Measurements from ENCODE around the gene CRIP2. TPM values are rescaled to one million over a fixed set of nuclear protein-coding genes. Genes with fewer than 3 reads are reported as not detected.

The CRIP2 gene
- total and polyA plus RNA-seq, 2 experiments from 2014 or later: 188 to 319 TPM

- H3K27me3 ChIP-seq (replicated peaks; ENCODE audit: insufficient read depth): no peaks in the 10 kb centered on the region
These were observed 7.9 kb upstream of the CRIP2 start for GRCh38 chr14:105466531-105467248.

GRCh38 chr14:105467249-105467941, 7.2 kb upstream of the CRIP2 start:
- WGBS, 2 experiments (ENCODE audit: low coverage in 1 of 2, low lambda C conversion rate in 2 of 2, missing lambda C conversion rate in 2 of 2): 78 to 85% methylated on average over 9 to 20 of the region's 20 CpGs
- Histone ChIP-seq H3K4me2 (ENCODE audit: unreplicated experiment) (no peak overlapping the region), H2AFZ (no peak overlapping the region), H3K9me2 (ENCODE audit: insufficient read depth) (no peaks in the 10 kb centered on the region), H3K4me1 (ENCODE audit: insufficient read depth) (no peaks in the 10 kb centered on the region), H3K79me2 (ENCODE audit: insufficient read depth) (no peaks in the 10 kb centered on the region), H3K4me3 (no peak overlapping the region), H3K9ac (no peak overlapping the region), H3K27me3 (replicated peaks; ENCODE audit: insufficient read depth) (no peaks in the 10 kb centered on the region), H3K9me3 (ENCODE audit: low read depth) (no peaks in the 10 kb centered on the region), H3K27ac (no peak overlapping the region), H3K36me3 (ENCODE audit: low read depth) (peaks cover 3% of the 10 kb centered on the region; the same call in 1 of the 2 replicates), H4K20me1 (ENCODE audit: insufficient read depth) (no peaks in the 10 kb centered on the region), H3F3A (ENCODE audit: insufficient read depth) (no peaks in the 10 kb centered on the region)
- TF ChIP-seq EZH2phosphoT487 (IDR thresholded peaks at IDR 0.05; ENCODE audit: insufficient read depth, low read depth) (no peak), EZH2 (IDR thresholded peaks at IDR 0.05; ENCODE audit: insufficient read depth, poor library complexity, severe bottlenecking) (no peak)
- in situ Hi-C loops (cut with MboI): no loop called here
- no peak for DNase-seq

More at GRCh38 chr14:105466531-105467248, 7.9 kb upstream of the CRIP2 start:
- Histone ChIP-seq H3K9me3 (ENCODE audit: low read depth) (no peaks in the 10 kb centered on the region), H3K36me3 (ENCODE audit: low read depth) (peaks cover 3% of the 10 kb centered on the region; the same call in 1 of the 2 replicates), H3K79me2 (ENCODE audit: insufficient read depth) (no peaks in the 10 kb centered on the region), H3K9ac (no peak overlapping the region), H3K27ac (no peak overlapping the region), H3K4me3 (no peak overlapping the region), H3K4me1 (ENCODE audit: insufficient read depth) (no peaks in the 10 kb centered on the region), H2AFZ (no peak overlapping the region), H3K4me2 (ENCODE audit: unreplicated experiment) (no peak overlapping the region), H4K20me1 (ENCODE audit: insufficient read depth) (no peaks in the 10 kb centered on the region), H3F3A (ENCODE audit: insufficient read depth) (no peaks in the 10 kb centered on the region), H3K9me2 (ENCODE audit: insufficient read depth) (no peaks in the 10 kb centered on the region)
- TF ChIP-seq EZH2phosphoT487 (IDR thresholded peaks at IDR 0.05; ENCODE audit: insufficient read depth, low read depth) (no peak), EZH2 (IDR thresholded peaks at IDR 0.05; ENCODE audit: insufficient read depth, poor library complexity, severe bottlenecking) (no peak)
- in situ Hi-C loops (cut with MboI): no loop called here
- 91 to 94% methylated on average over 26 to 53 of the region's 53 CpGs for WGBS, 2 experiments (ENCODE audit: low coverage in 1 of 2, low lambda C conversion rate in 2 of 2, missing lambda C conversion rate in 2 of 2)
- DNase-seq: no peak

DNA sequence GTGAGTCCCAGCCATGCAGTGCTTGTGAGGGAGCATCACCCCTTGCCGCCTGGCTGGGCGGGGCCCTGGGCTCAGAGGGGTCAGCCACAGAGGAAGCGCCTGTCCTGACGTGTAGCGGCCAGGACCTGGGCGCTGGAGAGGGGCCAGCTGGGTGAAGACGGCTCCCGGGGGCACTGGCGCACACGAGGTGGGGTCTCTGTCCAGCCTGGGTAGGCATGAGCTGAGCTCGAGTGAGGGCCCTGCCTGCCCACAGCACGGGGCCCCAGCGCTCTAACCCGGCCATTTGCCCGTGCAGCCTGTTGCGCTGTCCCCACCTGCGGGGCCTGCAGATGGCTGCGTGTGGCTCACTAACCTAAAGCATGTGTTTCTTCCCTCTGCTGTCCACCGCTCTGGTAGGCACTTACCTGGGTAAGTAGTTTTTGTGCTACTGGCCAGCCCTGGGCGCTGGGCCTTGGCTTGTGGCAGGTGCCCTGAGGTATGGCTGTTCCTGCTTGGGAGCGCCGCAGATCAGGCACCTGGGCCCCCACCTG, 6.6 kb upstream of the CRIP2 start:
- in situ Hi-C loops (cut with MboI): no loop called here
- TF ChIP-seq EZH2phosphoT487 (IDR thresholded peaks at IDR 0.05; ENCODE audit: insufficient read depth, low read depth) (no peak), EZH2 (IDR thresholded peaks at IDR 0.05; ENCODE audit: insufficient read depth, poor library complexity, severe bottlenecking) (no peak)
- no peaks in the 10 kb centered on the region for H3K9me2 ChIP-seq (ENCODE audit: insufficient read depth)
- H3K4me3 ChIP-seq: no peak overlapping the region
- no peaks in the 10 kb centered on the region for H3K79me2 ChIP-seq (ENCODE audit: insufficient read depth)
- H3K36me3 ChIP-seq (ENCODE audit: low read depth): peaks cover 3% of the 10 kb centered on the region; the same call in 1 of the 2 replicates
- WGBS, 2 experiments (ENCODE audit: low coverage in 1 of 2, low lambda C conversion rate in 2 of 2, missing lambda C conversion rate in 2 of 2): 92 to 94% methylated on average over 16 to 22 of the region's 22 CpGs
- no peak overlapping the region for H3K4me2 ChIP-seq (ENCODE audit: unreplicated experiment)
- no peaks in the 10 kb centered on the region for H3K27me3 ChIP-seq (replicated peaks; ENCODE audit: insufficient read depth)
- H2AFZ ChIP-seq: no peak overlapping the region
- no peaks in the 10 kb centered on the region for H3F3A ChIP-seq (ENCODE audit: insufficient read depth)
- H3K4me1 ChIP-seq (ENCODE audit: insufficient read depth): no peaks in the 10 kb centered on the region
- no peak overlapping the region for H3K9ac ChIP-seq
- DNase-seq: no peak
- no peaks in the 10 kb centered on the region for H4K20me1 ChIP-seq (ENCODE audit: insufficient read depth)
- H3K9me3 ChIP-seq (ENCODE audit: low read depth): no peaks in the 10 kb centered on the region
- no peak overlapping the region for H3K27ac ChIP-seq

DNA sequence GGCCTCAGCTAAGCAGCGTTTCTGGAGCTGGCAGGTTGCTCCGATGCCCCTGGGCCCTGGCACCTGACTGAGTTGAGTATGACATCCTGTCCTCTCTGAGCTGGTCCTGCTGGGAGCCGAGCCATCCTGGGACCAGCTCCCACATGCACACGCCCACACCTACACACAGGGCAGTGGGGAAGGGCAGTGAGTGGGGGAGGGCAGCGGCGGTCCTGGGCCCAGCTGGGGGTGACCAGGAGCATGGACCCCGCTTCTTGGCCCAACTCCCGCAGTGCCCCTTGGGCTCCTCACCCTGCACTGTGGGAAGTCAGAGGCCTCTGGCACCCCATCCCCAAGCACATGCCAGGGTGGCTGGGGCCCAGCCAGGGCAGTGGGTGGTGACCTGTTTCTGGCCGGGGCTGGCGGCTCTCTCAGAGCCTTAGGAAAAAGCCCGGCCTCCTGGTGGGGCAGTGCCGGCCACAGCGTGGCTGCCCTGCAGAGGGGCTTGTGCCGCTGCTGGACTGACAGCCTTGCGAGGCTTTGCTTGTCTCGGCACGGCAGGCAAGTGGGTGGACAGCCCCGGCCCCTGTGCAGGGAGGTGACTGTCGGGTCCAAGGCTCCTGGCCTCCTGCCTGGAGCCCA, 5.9 kb upstream of the CRIP2 start:
- H3K27ac ChIP-seq: no peak overlapping the region
- WGBS, 2 experiments (ENCODE audit: low coverage in 1 of 2, low lambda C conversion rate in 2 of 2, missing lambda C conversion rate in 2 of 2): 63 to 69% methylated on average over 18 of the region's 19 CpGs
- TF ChIP-seq EZH2phosphoT487 (IDR thresholded peaks at IDR 0.05; ENCODE audit: insufficient read depth, low read depth) (no peak), EZH2 (IDR thresholded peaks at IDR 0.05; ENCODE audit: insufficient read depth, poor library complexity, severe bottlenecking) (no peak)
- no peak overlapping the region for H3K9ac ChIP-seq
- H3K27me3 ChIP-seq (replicated peaks; ENCODE audit: insufficient read depth): no peaks in the 10 kb centered on the region
- H3K4me3 ChIP-seq: no peak overlapping the region
- H3F3A ChIP-seq (ENCODE audit: insufficient read depth): no peaks in the 10 kb centered on the region
- no peak for DNase-seq
- H3K4me1 ChIP-seq (ENCODE audit: insufficient read depth): no peaks in the 10 kb centered on the region
- H3K36me3 ChIP-seq (ENCODE audit: low read depth): peaks cover 3% of the 10 kb centered on the region; the same call in 1 of the 2 replicates
- H3K79me2 ChIP-seq (ENCODE audit: insufficient read depth): no peaks in the 10 kb centered on the region
- H3K9me2 ChIP-seq (ENCODE audit: insufficient read depth): no peaks in the 10 kb centered on the region
- no peaks in the 10 kb centered on the region for H3K9me3 ChIP-seq (ENCODE audit: low read depth)
- H4K20me1 ChIP-seq (ENCODE audit: insufficient read depth): no peaks in the 10 kb centered on the region
- in situ Hi-C loops (cut with MboI): no loop called here
- no peak overlapping the region for H2AFZ ChIP-seq
- H3K4me2 ChIP-seq (ENCODE audit: unreplicated experiment): no peak overlapping the region
